ENCODE data around the gene QTRT2.
A peak's percentile ranks its signal among the peaks of the same experiment; 100 is the strongest.

Gene QTRT2

DNA sequence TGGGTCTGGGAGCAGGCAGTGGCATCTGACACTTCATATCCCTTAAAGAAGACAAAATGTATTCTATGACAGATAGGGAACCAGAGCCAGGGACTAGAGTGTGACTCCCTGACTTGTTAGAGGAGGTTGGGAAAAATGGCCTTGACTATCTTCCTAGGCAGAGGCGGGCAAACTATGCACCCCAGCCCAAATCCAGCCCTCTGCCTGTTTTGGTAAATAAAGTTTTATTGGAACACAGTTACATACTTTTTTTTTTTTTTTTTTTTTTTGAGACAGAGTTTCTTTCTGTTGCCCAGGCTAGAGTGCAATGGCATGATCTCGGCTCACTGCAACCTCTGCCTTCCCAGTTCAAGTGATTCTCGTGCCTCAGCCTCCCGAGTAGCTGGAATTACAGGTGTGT, 47.3 kb downstream of the QTRT2 start:
- ChIA-PET POLR2A (no interaction called here), CTCF (no interaction called here)
- H3K9me3 ChIP-seq (ENCODE audit: control extremely low read depth in 1 of 5, control insufficient read depth in 4 of 5, insufficient read depth in 2 of 5, low read depth in 1 of 5, low read length in 4 of 5), result no peaks in the 10 kb centered on the region
- H3K4me1 ChIP-seq (ENCODE audit: control extremely low read depth in 1 of 4, control insufficient read depth in 4 of 4, insufficient read depth in 4 of 4, low read length in 3 of 4), result peaks cover 0 to 3% (median 0%) of the 10 kb centered on the region in 4 experiments
- no peak overlapping the region for H3K27ac ChIP-seq (ENCODE audit: insufficient read depth in 1 of 2, low read depth in 1 of 2, low read length in 2 of 2, poor library complexity in 1 of 2, severe bottlenecking in 2 of 2)
- 98% methylated on average over 3 of the region's 4 CpGs for WGBS (ENCODE audit: insufficient coverage)
- no peaks in the 10 kb centered on the region for H3K27me3 ChIP-seq (replicated peaks in 2 of 5; ENCODE audit: control insufficient read depth in 4 of 5, insufficient read depth in 5 of 5, low read length in 4 of 5)
- no peaks in the 10 kb centered on the region for H3K36me3 ChIP-seq (ENCODE audit: control insufficient read depth in 4 of 4, insufficient read depth in 4 of 4, low read length in 3 of 4)
- DNase-seq, result no peak
- no peak overlapping the region for H3K4me3 ChIP-seq (ENCODE audit: control insufficient read depth in 1 of 7, extremely low read depth in 1 of 7, insufficient read depth in 4 of 7, low read depth in 2 of 7, low read length in 6 of 7)

- H3K4me3 ChIP-seq (ENCODE audit: control insufficient read depth in 1 of 7, extremely low read depth in 1 of 7, insufficient read depth in 4 of 7, low read depth in 2 of 7, low read length in 6 of 7), result no peak overlapping the region
- no peaks in the 10 kb centered on the region for H3K9me3 ChIP-seq (ENCODE audit: control extremely low read depth in 1 of 5, control insufficient read depth in 4 of 5, insufficient read depth in 2 of 5, low read depth in 1 of 5, low read length in 4 of 5)
- POLR2A ChIA-PET, result no interaction called here
- CTCF ChIA-PET, result no interaction called here
- no peaks in the 10 kb centered on the region for H3K36me3 ChIP-seq (ENCODE audit: control insufficient read depth in 4 of 4, insufficient read depth in 4 of 4, low read length in 3 of 4)
- no peak overlapping the region for H3K27ac ChIP-seq (ENCODE audit: insufficient read depth in 1 of 2, low read depth in 1 of 2, low read length in 2 of 2, poor library complexity in 1 of 2, severe bottlenecking in 2 of 2)
- no peaks in the 10 kb centered on the region for H3K27me3 ChIP-seq (replicated peaks in 2 of 5; ENCODE audit: control insufficient read depth in 4 of 5, insufficient read depth in 5 of 5, low read length in 4 of 5)
- no CpG with 5 or more reads among the region's 3 CpGs for WGBS (ENCODE audit: insufficient coverage)
- H3K4me1 ChIP-seq (ENCODE audit: control extremely low read depth in 1 of 4, control insufficient read depth in 4 of 4, insufficient read depth in 4 of 4, low read length in 3 of 4), result peaks cover 0 to 3% (median 0%) of the 10 kb centered on the region in 4 experiments
- no peak for DNase-seq
These were observed 47.9 kb downstream of the QTRT2 start for GRCh38 chr3:114104414-114104813.

DNA sequence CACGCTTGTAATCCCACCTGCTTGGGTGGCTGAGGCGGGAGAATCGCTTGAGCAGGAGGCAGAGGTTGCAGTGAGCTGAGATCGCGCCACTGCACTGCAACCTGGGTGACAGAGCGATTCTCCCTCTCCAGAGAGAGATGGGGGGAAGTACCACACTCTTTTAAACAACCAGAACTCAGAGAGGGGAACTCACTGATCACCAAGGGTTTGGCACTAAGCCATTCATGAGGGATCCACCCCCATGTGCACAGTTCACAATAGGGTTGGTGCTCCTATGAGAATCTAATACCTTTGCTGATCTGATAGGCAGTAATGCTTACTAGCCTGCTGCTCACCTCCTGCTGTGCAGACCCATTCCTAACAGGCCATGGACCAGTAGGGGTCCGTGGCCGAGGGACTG, 51.6 kb downstream of the QTRT2 start:
- no peak overlapping the region for H3K27ac ChIP-seq (ENCODE audit: insufficient read depth in 1 of 2, low read depth in 1 of 2, low read length in 2 of 2, poor library complexity in 1 of 2, severe bottlenecking in 2 of 2)
- H3K36me3 ChIP-seq (ENCODE audit: control insufficient read depth in 4 of 4, insufficient read depth in 4 of 4, low read length in 3 of 4), result no peaks in the 10 kb centered on the region
- no peaks in the 10 kb centered on the region for H3K27me3 ChIP-seq (replicated peaks in 2 of 5; ENCODE audit: control insufficient read depth in 4 of 5, insufficient read depth in 5 of 5, low read length in 4 of 5)
- ChIA-PET POLR2A (no interaction called here), CTCF (no interaction called here)
- H3K9me3 ChIP-seq (ENCODE audit: control extremely low read depth in 1 of 5, control insufficient read depth in 4 of 5, insufficient read depth in 2 of 5, low read depth in 1 of 5, low read length in 4 of 5), result no peaks in the 10 kb centered on the region
- peak in 2 of 3 donors; percentile 9 to 13 for DNase-seq
- peaks cover 3 to 16% (median 7%) of the 10 kb centered on the region in 4 experiments for H3K4me1 ChIP-seq (ENCODE audit: control extremely low read depth in 1 of 4, control insufficient read depth in 4 of 4, insufficient read depth in 4 of 4, low read length in 3 of 4)
- H3K4me3 ChIP-seq (ENCODE audit: control insufficient read depth in 1 of 7, extremely low read depth in 1 of 7, insufficient read depth in 4 of 7, low read depth in 2 of 7, low read length in 6 of 7), result no peak overlapping the region
- 97% methylated on average over 6 of the region's 8 CpGs for WGBS (ENCODE audit: insufficient coverage)

- Histone ChIP-seq H3K27me3 (replicated peaks in 2 of 5; ENCODE audit: control insufficient read depth in 4 of 5, insufficient read depth in 5 of 5, low read length in 4 of 5) (no peaks in the 10 kb centered on the region), H3K9me3 (ENCODE audit: control extremely low read depth in 1 of 5, control insufficient read depth in 4 of 5, insufficient read depth in 2 of 5, low read depth in 1 of 5, low read length in 4 of 5) (no peaks in the 10 kb centered on the region), H3K36me3 (ENCODE audit: control insufficient read depth in 4 of 4, insufficient read depth in 4 of 4, low read length in 3 of 4) (no peaks in the 10 kb centered on the region), H3K4me1 (ENCODE audit: control extremely low read depth in 1 of 4, control insufficient read depth in 4 of 4, insufficient read depth in 4 of 4, low read length in 3 of 4) (peaks cover 3 to 16% (median 7%) of the 10 kb centered on the region in 4 experiments), H3K27ac (ENCODE audit: insufficient read depth in 1 of 2, low read depth in 1 of 2, low read length in 2 of 2, poor library complexity in 1 of 2, severe bottlenecking in 2 of 2) (no peak overlapping the region), H3K4me3 (ENCODE audit: control insufficient read depth in 1 of 7, extremely low read depth in 1 of 7, insufficient read depth in 4 of 7, low read depth in 2 of 7, low read length in 6 of 7) (no peak overlapping the region)
- DNase-seq, result no peak
- CTCF ChIA-PET, result no interaction called here
- 93% methylated on average over 4 of the region's 5 CpGs for WGBS (ENCODE audit: insufficient coverage)
- POLR2A ChIA-PET, result no interaction called here
These were observed 53.9 kb downstream of the QTRT2 start for GRCh38 chr3:114110439-114110838.

GRCh38 chr3:114111060-114111770, 54.7 kb downstream of the QTRT2 start:
- Histone ChIP-seq H3K27me3 (replicated peaks in 2 of 5; ENCODE audit: control insufficient read depth in 4 of 5, insufficient read depth in 5 of 5, low read length in 4 of 5) (no peaks in the 10 kb centered on the region), H3K36me3 (ENCODE audit: control insufficient read depth in 4 of 4, insufficient read depth in 4 of 4, low read length in 3 of 4) (no peaks in the 10 kb centered on the region), H3K4me1 (ENCODE audit: control extremely low read depth in 1 of 4, control insufficient read depth in 4 of 4, insufficient read depth in 4 of 4, low read length in 3 of 4) (peaks cover 3 to 13% (median 7%) of the 10 kb centered on the region in 4 experiments), H3K9me3 (ENCODE audit: control extremely low read depth in 1 of 5, control insufficient read depth in 4 of 5, insufficient read depth in 2 of 5, low read depth in 1 of 5, low read length in 4 of 5) (no peaks in the 10 kb centered on the region), H3K4me3 (ENCODE audit: control insufficient read depth in 1 of 7, extremely low read depth in 1 of 7, insufficient read depth in 4 of 7, low read depth in 2 of 7, low read length in 6 of 7) (no peak overlapping the region), H3K27ac (ENCODE audit: insufficient read depth in 1 of 2, low read depth in 1 of 2, low read length in 2 of 2, poor library complexity in 1 of 2, severe bottlenecking in 2 of 2) (no peak overlapping the region)
- DNase-seq, result peak in 2 of 3 donors; percentile 50 to 53
- CTCF ChIA-PET, result no interaction called here
- POLR2A ChIA-PET, result no interaction called here
- WGBS (ENCODE audit: insufficient coverage), result 92% methylated on average over 2 of the region's 3 CpGs

DNA sequence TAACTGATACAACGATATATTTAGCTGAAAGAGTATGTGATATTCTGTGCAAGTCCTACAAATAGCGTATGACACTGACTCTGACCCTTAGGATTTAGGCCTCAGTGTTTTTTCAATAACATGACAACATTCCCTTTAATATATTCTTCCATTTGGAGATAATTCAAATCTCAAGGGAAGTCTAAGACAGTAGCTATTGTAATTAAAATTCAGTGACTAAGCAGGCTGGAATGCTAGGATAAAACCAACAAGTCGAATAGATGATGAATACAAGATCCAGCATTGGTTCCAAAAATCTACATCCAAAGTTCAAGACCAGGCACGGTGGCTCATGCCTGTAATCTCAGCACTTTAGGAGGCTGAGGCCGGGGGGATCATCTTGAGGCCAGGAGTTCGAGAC, 56.2 kb downstream of the QTRT2 start:
- 100% methylated on average over 4 of the region's 6 CpGs for WGBS (ENCODE audit: insufficient coverage)
- Histone ChIP-seq H3K4me1 (ENCODE audit: control extremely low read depth in 1 of 4, control insufficient read depth in 4 of 4, insufficient read depth in 4 of 4, low read length in 3 of 4) (peaks cover 3 to 13% (median 7%) of the 10 kb centered on the region in 4 experiments), H3K4me3 (ENCODE audit: control insufficient read depth in 1 of 7, extremely low read depth in 1 of 7, insufficient read depth in 4 of 7, low read depth in 2 of 7, low read length in 6 of 7) (no peak overlapping the region), H3K36me3 (ENCODE audit: control insufficient read depth in 4 of 4, insufficient read depth in 4 of 4, low read length in 3 of 4) (no peaks in the 10 kb centered on the region), H3K9me3 (ENCODE audit: control extremely low read depth in 1 of 5, control insufficient read depth in 4 of 5, insufficient read depth in 2 of 5, low read depth in 1 of 5, low read length in 4 of 5) (no peaks in the 10 kb centered on the region), H3K27me3 (replicated peaks in 2 of 5; ENCODE audit: control insufficient read depth in 4 of 5, insufficient read depth in 5 of 5, low read length in 4 of 5) (no peaks in the 10 kb centered on the region), H3K27ac (ENCODE audit: insufficient read depth in 1 of 2, low read depth in 1 of 2, low read length in 2 of 2, poor library complexity in 1 of 2, severe bottlenecking in 2 of 2) (no peak overlapping the region)
- no peak for DNase-seq
- ChIA-PET CTCF (no interaction called here), POLR2A (no interaction called here)

DNA sequence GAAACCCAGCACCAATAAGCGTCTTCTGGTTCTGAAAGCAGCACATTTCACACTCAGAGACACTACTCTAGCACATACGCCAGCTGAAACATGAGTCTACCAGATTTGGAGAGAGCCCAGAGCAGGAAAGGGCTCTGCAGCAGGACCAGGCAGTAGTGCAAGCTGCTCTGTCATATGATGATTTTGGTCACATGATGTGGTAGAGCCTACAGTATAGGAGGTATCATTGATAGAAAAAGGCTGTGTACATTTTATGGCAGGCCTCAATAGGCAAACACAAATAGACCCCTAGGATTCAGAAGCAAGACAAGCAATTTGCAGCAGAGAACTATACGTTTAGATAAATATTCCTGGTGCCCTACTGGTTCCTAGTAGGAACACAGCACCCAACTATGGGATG, 58.2 kb downstream of the QTRT2 start:
- H3K27ac ChIP-seq (ENCODE audit: insufficient read depth in 1 of 2, low read depth in 1 of 2, low read length in 2 of 2, poor library complexity in 1 of 2, severe bottlenecking in 2 of 2), result no peak overlapping the region
- no peaks in the 10 kb centered on the region for H3K9me3 ChIP-seq (ENCODE audit: control extremely low read depth in 1 of 5, control insufficient read depth in 4 of 5, insufficient read depth in 2 of 5, low read depth in 1 of 5, low read length in 4 of 5)
- peaks cover 3 to 13% (median 7%) of the 10 kb centered on the region in 4 experiments for H3K4me1 ChIP-seq (ENCODE audit: control extremely low read depth in 1 of 4, control insufficient read depth in 4 of 4, insufficient read depth in 4 of 4, low read length in 3 of 4)
- DNase-seq, result no peak
- ChIA-PET CTCF (no interaction called here), POLR2A (no interaction called here)
- H3K36me3 ChIP-seq (ENCODE audit: control insufficient read depth in 4 of 4, insufficient read depth in 4 of 4, low read length in 3 of 4), result no peaks in the 10 kb centered on the region
- 100% methylated on average over 3 of the region's 3 CpGs for WGBS (ENCODE audit: insufficient coverage)
- no peaks in the 10 kb centered on the region for H3K27me3 ChIP-seq (replicated peaks in 2 of 5; ENCODE audit: control insufficient read depth in 4 of 5, insufficient read depth in 5 of 5, low read length in 4 of 5)
- H3K4me3 ChIP-seq (ENCODE audit: control insufficient read depth in 1 of 7, extremely low read depth in 1 of 7, insufficient read depth in 4 of 7, low read depth in 2 of 7, low read length in 6 of 7), result no peak overlapping the region

All from common myeloid progenitor, CD34-positive (primary cell).